A549 (cell line): Measurements from ENCODE around the gene IGSF9. TPM values are rescaled to one million over a fixed set of nuclear protein-coding genes. Genes with fewer than 3 reads are reported as not detected.
A peak's percentile ranks its signal among the peaks of the same experiment; 100 is the strongest.

Experiments
- ATAC-seq, 2 experiments: fragments of 200-7000 bp in 1 of 2; fragments of >200 bp in 1 of 2; cut with Nextera tagmentation in 1 of 2; cut with Tn5 transposase in 1 of 2; 3 replicates each; pipeline versions ENCODE4 v1.8.0 to v1.9.1; 2018 to 2020; ENCODE audit warnings: mild to moderate bottlenecking in 1 of 2, moderate library complexity in 1 of 2
- CTCF ChIA-PET: fragments of 300-600 bp; sonication (Branson Sonifier 250); formaldehyde crosslinking; extraction: SDS; loops from one replicate; lab custom pipeline; 2021; ENCODE audit warnings: antibody characterized with exemption, inconsistent platforms; lab: Yijun Ruan, JAX
- POLR2A ChIA-PET: fragments of 350-600 bp; formaldehyde crosslinking; extraction: SDS; loops from one replicate; lab custom pipeline; 2021; ENCODE audit warnings: antibody characterized with exemption, inconsistent platforms; lab: Yijun Ruan, JAX
- DNase-seq, 2 experiments: peaks; one replicate each; pipeline versions ENCODE4 v3.0.0 to v3.0.0-alpha.2; 2011 to 2016; ENCODE audit warnings: low read depth in 1 of 2, low spot score in 1 of 2
- FAIRE-seq: peaks from 2 replicates; lab custom pipeline; 2011; peaks lifted over from hg19 to GRCh38; lab: Jason Lieb, UNC
- H3K27ac ChIP-seq, 2 experiments: fragments of >200 bp; sonication (Bioruptor Twin); formaldehyde crosslinking; 3 replicates each; pipeline ENCODE4 v1.5.1; 2016 to 2017
- H3K4me1 ChIP-seq: fragments of >200 bp; sonication (Bioruptor Twin); formaldehyde crosslinking; 3 replicates; pipeline ENCODE4 v1.6.1; 2016
- H3K4me2 ChIP-seq: fragments of >200 bp; sonication (Bioruptor Twin); formaldehyde crosslinking; 3 replicates; pipeline ENCODE4 v1.6.1; 2016
- H3K4me3 ChIP-seq: fragments of >200 bp; sonication (Bioruptor Twin); formaldehyde crosslinking; 3 replicates; pipeline ENCODE4 v1.5.1; 2016
- H3K9me3 ChIP-seq: fragments of >200 bp; sonication (Bioruptor Twin); formaldehyde crosslinking; 3 replicates; pipeline ENCODE4 v1.6.1; 2016
- BHLHE40 ChIP-seq: IDR thresholded peaks from 2 replicates; pipeline ENCODE4 v1.6.1; 2012; ENCODE audit warnings: low read depth, low read length, inconsistent platforms
- CBX2 ChIP-seq: fragments of 200-600 bp; sonication (generic); IDR thresholded peaks from 2 replicates; pipeline ENCODE4 v1.6.1; 2016; ENCODE audit warnings: low read depth, mild to moderate bottlenecking, borderline replicate concordance
- CBX8 ChIP-seq: fragments of 200-600 bp; sonication (generic); IDR thresholded peaks from 2 replicates; pipeline ENCODE4 v1.6.1; 2016
- CEBPB ChIP-seq, 2 experiments: fragments of >200 bp in 1 of 2; sonication (Bioruptor Twin) in 1 of 2; formaldehyde crosslinking in 1 of 2; IDR thresholded peaks; 2 replicates each; pipeline ENCODE4 v1.6.1; 2012 to 2016
- EHF ChIP-seq: fragments of 250-450 bp; sonication (Bioruptor Pico); IDR thresholded peaks from 2 replicates; pipeline ENCODE4 v1.5.0; 2020; ENCODE audit warnings: mild to moderate bottlenecking
- EHMT2 ChIP-seq: fragments of 200-600 bp; sonication (generic); IDR thresholded peaks from 2 replicates; pipeline ENCODE4 v1.6.1; 2016; ENCODE audit warnings: antibody characterized with exemption, low read depth, mild to moderate bottlenecking, moderate library complexity
- EP300 ChIP-seq, 2 experiments: fragments of >200 bp; sonication (Bioruptor Twin); formaldehyde crosslinking; IDR thresholded peaks; 2 replicates in 1 of 2; 3 replicates in 1 of 2; pipeline ENCODE4 v1.6.1; 2016 to 2017
- ESRRA ChIP-seq: fragments of 150-350 bp; IDR thresholded peaks from 2 replicates; pipeline ENCODE4 v1.6.1; 2014; ENCODE audit warnings: mild to moderate bottlenecking, low read length, borderline replicate concordance
- HEYL ChIP-seq: fragments of 250-450 bp; sonication (Bioruptor Pico); IDR thresholded peaks from 2 replicates; pipeline ENCODE4 v1.8.0; 2021; ENCODE audit warnings: mild to moderate bottlenecking, moderate library complexity
- HOXB13 ChIP-seq: fragments of 250-450 bp; sonication (Bioruptor Pico); IDR thresholded peaks from 2 replicates; pipeline ENCODE4 v1.5.0; 2020; ENCODE audit warnings: low read depth, mild to moderate bottlenecking, moderate library complexity
- JUN ChIP-seq, 2 experiments: fragments of >200 bp; sonication (Bioruptor Twin); formaldehyde crosslinking; IDR thresholded peaks; 2 replicates in 1 of 2; 3 replicates in 1 of 2; pipeline ENCODE4 v1.6.1; 2016 to 2017
- JUNB ChIP-seq: fragments of >200 bp; sonication (Bioruptor Twin); formaldehyde crosslinking; IDR thresholded peaks from 2 replicates; pipeline ENCODE4 v1.6.1; 2016
- KDM5A ChIP-seq: fragments of 200-600 bp; sonication (generic); IDR thresholded peaks from 2 replicates; pipeline ENCODE4 v1.6.1; 2016; ENCODE audit warnings: antibody characterized with exemption, mild to moderate bottlenecking
- MAFK ChIP-seq: fragments of 450-650 bp; IDR thresholded peaks from 2 replicates; pipeline ENCODE4 v1.6.1; 2014; ENCODE audit not compliant: partially characterized antibody
- NFE2L2 ChIP-seq: fragments of 150-350 bp; conservative IDR thresholded peaks from 2 replicates; pipeline ENCODE4 v1.6.1; 2014; ENCODE audit warnings: low read length
- NPAS2 ChIP-seq: fragments of 250-450 bp; sonication (Bioruptor Pico); IDR thresholded peaks from 2 replicates; pipeline ENCODE4 v1.8.0; 2022; ENCODE audit warnings: mild to moderate bottlenecking, moderate library complexity, borderline replicate concordance
- NR3C1 ChIP-seq: fragments of >200 bp; sonication (Bioruptor Twin); formaldehyde crosslinking; IDR thresholded peaks from 3 replicates; pipeline ENCODE4 v1.6.1; 2017
- POLR2A ChIP-seq: IDR thresholded peaks from 2 replicates; pipeline ENCODE4 v1.6.1; 2012; ENCODE audit warnings: mild to moderate bottlenecking, low read length
- RAD21 ChIP-seq, 2 experiments: fragments of >200 bp in 1 of 2; sonication (Bioruptor Twin) in 1 of 2; formaldehyde crosslinking in 1 of 2; IDR thresholded peaks in 1 of 2; conservative IDR thresholded peaks in 1 of 2; 2 replicates in 1 of 2; 3 replicates in 1 of 2; pipeline ENCODE4 v1.6.1; 2012 to 2018; ENCODE audit warnings: inconsistent platforms in 1 of 2
- RCOR1 ChIP-seq: fragments of 150-350 bp; IDR thresholded peaks from 2 replicates; pipeline ENCODE4 v1.6.1; 2014; ENCODE audit warnings: antibody characterized with exemption, low read length, low read depth
- TP53 ChIP-seq: fragments of 250-450 bp; sonication (Bioruptor Pico); IDR thresholded peaks from 2 replicates; pipeline ENCODE4 v1.5.0; 2021; ENCODE audit warnings: mild to moderate bottlenecking, moderate library complexity
- ZSCAN20 ChIP-seq: fragments of 250-450 bp; sonication (Bioruptor Pico); IDR thresholded peaks from 2 replicates; pipeline ENCODE4 v1.8.0; 2022; ENCODE audit warnings: mild to moderate bottlenecking, moderate library complexity
- WGBS: methylation state at CpG from one replicate; pipeline ENCODE4 v1.1.6; 2017; ENCODE audit errors: missing lambda C conversion rate; 5-methylcytosine and 5-hydroxymethylcytosine counted together
- polyA plus RNA-seq, 4 experiments: library from polyadenylated mRNA; depleted of rRNA in 3 of 4; stranded (reverse); fragments of >200 nt; fragmentation: RNase III in 1 of 4; extraction: RNeasy Plus Mini Kit Qiagen cat#74134 plus additional on column Dnase treatment in 1 of 4; gene quantifications; 2 replicates in 3 of 4; 3 replicates in 1 of 4; pipeline ENCODE4 v1.2.3, GENCODE V29; 2011 to 2017
- TF ChIP-seq, protein P1 (sequence below): fragments of >200 bp; sonication (Bioruptor Twin); formaldehyde crosslinking; IDR thresholded peaks from 2 replicates; pipeline ENCODE4 v1.6.1; 2016
- TF ChIP-seq, protein P2 (sequence below): fragments of 450-650 bp; IDR thresholded peaks from 2 replicates; pipeline ENCODE4 v1.6.1; 2014; ENCODE audit warnings: antibody characterized with exemption
- TF ChIP-seq, protein P3 (sequence below): fragments of 250-450 bp; sonication (Bioruptor Pico); IDR thresholded peaks from 2 replicates; pipeline ENCODE4 v1.5.0; 2021; ENCODE audit warnings: mild to moderate bottlenecking, moderate library complexity, borderline replicate concordance
- TF ChIP-seq, protein P4 (sequence below): fragments of >200 bp; sonication (Bioruptor Twin); formaldehyde crosslinking; IDR thresholded peaks from 3 replicates; pipeline ENCODE4 v1.6.1; 2016
- TF ChIP-seq, protein P5 (sequence below): IDR thresholded peaks from 2 replicates; pipeline ENCODE4 v1.6.1; 2012
- TF ChIP-seq, protein P6 (sequence below): IDR thresholded peaks from 2 replicates; pipeline ENCODE4 v1.6.1; 2012; ENCODE audit warnings: low read depth, borderline replicate concordance
- TF ChIP-seq, protein P7 (sequence below): fragments of 150-350 bp; IDR thresholded peaks from 2 replicates; pipeline ENCODE4 v1.6.1; 2014; ENCODE audit warnings: low read depth, mild to moderate bottlenecking, low read length

Gene IGSF9
- polyA plus RNA-seq, 2 of the 4 experiments (the other 2 are of a cell fraction), result 0.06 to 0.54 TPM

DNA sequence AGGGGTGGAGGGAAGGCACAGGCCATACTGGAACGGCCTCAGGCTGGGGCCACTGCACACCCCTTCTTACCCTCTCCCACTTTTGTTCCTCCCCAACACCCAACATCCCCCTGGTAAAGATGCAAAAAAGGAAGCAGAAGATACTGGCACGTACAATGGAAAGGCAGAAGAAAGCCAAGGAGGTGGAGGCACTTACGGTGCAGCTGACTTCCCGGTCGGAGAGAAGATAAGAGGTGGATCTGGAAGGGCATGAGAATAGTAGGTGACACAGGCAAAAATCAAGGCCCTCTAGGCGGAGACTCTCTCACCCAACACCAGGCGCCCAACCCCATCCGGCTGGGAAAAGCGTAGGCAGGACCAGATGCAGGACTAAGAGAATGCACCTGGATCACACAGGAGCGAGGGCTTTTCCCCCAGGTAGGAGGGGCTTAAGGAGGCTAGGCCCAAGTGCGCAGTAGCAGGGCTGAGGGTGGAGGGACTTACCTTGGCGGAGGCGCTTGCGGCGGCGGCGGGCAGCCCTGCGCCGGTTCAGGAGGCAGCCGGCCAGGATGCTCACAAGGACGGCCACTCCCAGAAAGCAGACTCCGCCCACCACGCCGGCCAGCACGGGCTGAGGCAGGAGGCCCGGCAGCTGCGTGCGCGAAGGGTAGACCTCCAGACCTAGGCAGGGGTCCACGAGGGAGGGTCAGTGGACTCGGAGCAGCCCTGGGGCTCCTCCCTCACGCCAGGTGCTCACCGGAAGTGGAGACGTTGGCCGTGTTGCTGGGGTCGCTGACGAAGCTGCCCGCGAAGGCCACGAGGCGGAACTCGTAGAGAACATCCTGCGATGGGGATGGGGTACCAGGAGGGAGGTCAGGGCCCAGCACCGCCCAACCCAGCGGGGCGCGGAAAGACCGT is 16.0 kb downstream of the IGSF9 start:
- H3K9me3 ChIP-seq, result no peaks in the 10 kb centered on the region
- no peak overlapping the region for H3K27ac ChIP-seq
- ChIA-PET POLR2A (no interaction called here), CTCF (interaction anchor here (0.6 to 22.4 kb wide), 4 partner anchors 7 to 79 kb away, joined by 4 to 665 read pairs (median 52); no protein-coding TSS in a partner anchor)
- peaks cover 10% of the 10 kb centered on the region for H3K4me1 ChIP-seq
- FAIRE-seq (no peak), ATAC-seq (no peak), DNase-seq (no peak)
- TF ChIP-seq EHMT2 (no peak), TP53 (no peak), NFE2L2 (no peak), MAFK (no peak), POLR2A (no peak), JUNB (no peak), HOXB13 (CRISPR knock-in tag) (no peak), BHLHE40 (no peak), HEYL (CRISPR knock-in tag) (no peak), KDM5A (no peak), CEBPB (IDR thresholded peaks at IDR 0.05) (no peak), NPAS2 (CRISPR knock-in tag) (no peak), JUN (IDR thresholded peaks at IDR 0.05) (no peak), ESRRA (no peak), EP300 (IDR thresholded peaks at IDR 0.05) (no peak), CBX8 (no peak)
- TF ChIP-seq, protein P1, sequence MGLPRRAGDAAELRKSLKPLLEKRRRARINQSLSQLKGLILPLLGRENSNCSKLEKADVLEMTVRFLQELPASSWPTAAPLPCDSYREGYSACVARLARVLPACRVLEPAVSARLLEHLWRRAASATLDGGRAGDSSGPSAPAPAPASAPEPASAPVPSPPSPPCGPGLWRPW, result no peak
- TF ChIP-seq, protein P2, sequence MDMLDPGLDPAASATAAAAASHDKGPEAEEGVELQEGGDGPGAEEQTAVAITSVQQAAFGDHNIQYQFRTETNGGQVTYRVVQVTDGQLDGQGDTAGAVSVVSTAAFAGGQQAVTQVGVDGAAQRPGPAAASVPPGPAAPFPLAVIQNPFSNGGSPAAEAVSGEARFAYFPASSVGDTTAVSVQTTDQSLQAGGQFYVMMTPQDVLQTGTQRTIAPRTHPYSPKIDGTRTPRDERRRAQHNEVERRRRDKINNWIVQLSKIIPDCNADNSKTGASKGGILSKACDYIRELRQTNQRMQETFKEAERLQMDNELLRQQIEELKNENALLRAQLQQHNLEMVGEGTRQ, result no peak
- TF ChIP-seq, protein P3, sequence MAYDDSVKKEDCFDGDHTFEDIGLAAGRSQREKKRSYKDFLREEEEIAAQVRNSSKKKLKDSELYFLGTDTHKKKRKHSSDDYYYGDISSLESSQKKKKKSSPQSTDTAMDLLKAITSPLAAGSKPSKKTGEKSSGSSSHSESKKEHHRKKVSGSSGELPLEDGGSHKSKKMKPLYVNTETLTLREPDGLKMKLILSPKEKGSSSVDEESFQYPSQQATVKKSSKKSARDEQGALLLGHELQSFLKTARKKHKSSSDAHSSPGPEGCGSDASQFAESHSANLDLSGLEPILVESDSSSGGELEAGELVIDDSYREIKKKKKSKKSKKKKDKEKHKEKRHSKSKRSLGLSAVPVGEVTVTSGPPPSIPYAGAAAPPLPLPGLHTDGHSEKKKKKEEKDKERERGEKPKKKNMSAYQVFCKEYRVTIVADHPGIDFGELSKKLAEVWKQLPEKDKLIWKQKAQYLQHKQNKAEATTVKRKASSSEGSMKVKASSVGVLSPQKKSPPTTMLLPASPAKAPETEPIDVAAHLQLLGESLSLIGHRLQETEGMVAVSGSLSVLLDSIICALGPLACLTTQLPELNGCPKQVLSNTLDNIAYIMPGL (CRISPR knock-in tag), result no peak
- TF ChIP-seq, protein P4, sequence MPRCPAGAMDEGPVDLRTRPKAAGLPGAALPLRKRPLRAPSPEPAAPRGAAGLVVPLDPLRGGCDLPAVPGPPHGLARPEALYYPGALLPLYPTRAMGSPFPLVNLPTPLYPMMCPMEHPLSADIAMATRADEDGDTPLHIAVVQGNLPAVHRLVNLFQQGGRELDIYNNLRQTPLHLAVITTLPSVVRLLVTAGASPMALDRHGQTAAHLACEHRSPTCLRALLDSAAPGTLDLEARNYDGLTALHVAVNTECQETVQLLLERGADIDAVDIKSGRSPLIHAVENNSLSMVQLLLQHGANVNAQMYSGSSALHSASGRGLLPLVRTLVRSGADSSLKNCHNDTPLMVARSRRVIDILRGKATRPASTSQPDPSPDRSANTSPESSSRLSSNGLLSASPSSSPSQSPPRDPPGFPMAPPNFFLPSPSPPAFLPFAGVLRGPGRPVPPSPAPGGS, result no peak
- no peak overlapping the region for H3K4me2 ChIP-seq
- H3K4me3 ChIP-seq, result no peak overlapping the region
- WGBS, result 94% methylated on average over 44 of the region's 48 CpGs

DNA sequence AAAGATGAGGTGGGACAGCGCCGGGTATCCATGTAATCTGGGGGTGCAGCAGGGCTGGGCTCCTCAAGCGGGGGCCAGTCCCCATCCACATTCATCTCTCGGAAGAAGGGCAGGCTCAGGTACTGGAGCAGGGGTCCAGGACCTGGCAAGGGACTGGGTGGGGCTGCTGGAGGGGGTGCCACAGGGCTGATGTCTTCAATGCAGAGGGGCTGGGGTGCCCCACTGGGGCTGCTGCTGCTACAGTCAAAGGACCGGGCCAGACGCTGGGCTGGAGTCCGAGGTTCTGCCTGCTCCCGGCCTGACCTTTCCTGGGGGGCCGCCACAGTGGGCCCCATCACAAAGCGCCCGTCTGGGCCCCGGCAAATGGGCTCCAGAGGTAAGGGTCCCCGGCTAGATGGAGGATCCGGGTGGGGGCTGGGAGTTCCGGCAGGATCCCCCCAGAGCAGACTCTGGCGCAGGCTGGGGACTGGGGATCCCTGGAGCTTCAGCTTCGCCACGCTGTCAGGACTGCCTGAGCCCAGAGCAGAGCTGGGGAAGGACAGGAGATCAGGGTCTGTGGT is 16.8 kb downstream of the IGSF9 start:
- no peak overlapping the region for H3K4me2 ChIP-seq
- CTCF ChIA-PET, result interaction anchor here (9.7 to 22.4 kb wide), 2 partner anchors 8 to 80 kb away, joined by 99 to 665 read pairs; no protein-coding TSS in a partner anchor
- H3K4me3 ChIP-seq, result no peak overlapping the region
- TF ChIP-seq TP53 (no peak), EHF (no peak), CBX2 (no peak), RCOR1 (no peak), NR3C1 (no peak), ZSCAN20 (CRISPR knock-in tag) (no peak), POLR2A (no peak), RAD21 (conservative IDR thresholded peaks at IDR 0.05 in 1 of 2, IDR thresholded peaks at IDR 0.05 in 1 of 2) (no peak), NFE2L2 (no peak), ESRRA (no peak)
- TF ChIP-seq, protein P5, sequence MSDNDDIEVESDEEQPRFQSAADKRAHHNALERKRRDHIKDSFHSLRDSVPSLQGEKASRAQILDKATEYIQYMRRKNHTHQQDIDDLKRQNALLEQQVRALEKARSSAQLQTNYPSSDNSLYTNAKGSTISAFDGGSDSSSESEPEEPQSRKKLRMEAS, result no peak
- TF ChIP-seq, protein P6, sequence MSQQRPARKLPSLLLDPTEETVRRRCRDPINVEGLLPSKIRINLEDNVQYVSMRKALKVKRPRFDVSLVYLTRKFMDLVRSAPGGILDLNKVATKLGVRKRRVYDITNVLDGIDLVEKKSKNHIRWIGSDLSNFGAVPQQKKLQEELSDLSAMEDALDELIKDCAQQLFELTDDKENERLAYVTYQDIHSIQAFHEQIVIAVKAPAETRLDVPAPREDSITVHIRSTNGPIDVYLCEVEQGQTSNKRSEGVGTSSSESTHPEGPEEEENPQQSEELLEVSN, result no peak
- TF ChIP-seq, protein P4, result no peak
- TF ChIP-seq, protein P7, sequence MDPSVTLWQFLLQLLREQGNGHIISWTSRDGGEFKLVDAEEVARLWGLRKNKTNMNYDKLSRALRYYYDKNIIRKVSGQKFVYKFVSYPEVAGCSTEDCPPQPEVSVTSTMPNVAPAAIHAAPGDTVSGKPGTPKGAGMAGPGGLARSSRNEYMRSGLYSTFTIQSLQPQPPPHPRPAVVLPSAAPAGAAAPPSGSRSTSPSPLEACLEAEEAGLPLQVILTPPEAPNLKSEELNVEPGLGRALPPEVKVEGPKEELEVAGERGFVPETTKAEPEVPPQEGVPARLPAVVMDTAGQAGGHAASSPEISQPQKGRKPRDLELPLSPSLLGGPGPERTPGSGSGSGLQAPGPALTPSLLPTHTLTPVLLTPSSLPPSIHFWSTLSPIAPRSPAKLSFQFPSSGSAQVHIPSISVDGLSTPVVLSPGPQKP, result no peak

More for the DNA sequence above, 16.8 kb downstream of the IGSF9 start:
- FAIRE-seq (no peak), ATAC-seq (no peak), DNase-seq (no peak)
- WGBS, result 92% methylated on average over 16 of the region's 18 CpGs
- 0 out of 6 replicates have a peak overlapping the region, but pooled peaks of 1 of the 2 experiments have one; percentile 37 for H3K27ac ChIP-seq
- peaks cover 10% of the 10 kb centered on the region for H3K4me1 ChIP-seq
- POLR2A ChIA-PET, result no interaction called here
- no peaks in the 10 kb centered on the region for H3K9me3 ChIP-seq
